NCI-H2227 treated with DMSO at 0.1 percent for 48 hours (cell line): ENCODE measurements around the gene SCARB1.

Source experiments
- DNase-seq: peaks from one replicate; lab custom pipeline; 2025; lab: John Stamatoyannopoulos, UW

Gene SCARB1

GRCh38 chr12:124864326-124864752 is 675 bp upstream of the SCARB1 start:
- DNase-seq: no peak

- DNase-seq: no peak
Observed at GRCh38 chr12:124862768-124863415, 772 bp downstream of the SCARB1 start.

- DNase-seq: no peak
Observed at GRCh38 chr12:124861898-124862676, 1.6 kb downstream of the SCARB1 start.

- no peak for DNase-seq
Observed at GRCh38 chr12:124861492-124861891, 2.2 kb downstream of the SCARB1 start.

- DNase-seq: no peak
Observed at GRCh38 chr12:124857921-124858461, 5.7 kb downstream of the SCARB1 start.

GRCh38 chr12:124856842-124857178 is 6.9 kb downstream of the SCARB1 start:
- DNase-seq: no peak

- no peak for DNase-seq
Observed at GRCh38 chr12:124856132-124856841, 7.4 kb downstream of the SCARB1 start.

- no peak for DNase-seq
Observed at GRCh38 chr12:124855275-124855957, 8.2 kb downstream of the SCARB1 start.

GRCh38 chr12:124854637-124855184 is 9.0 kb downstream of the SCARB1 start:
- no peak for DNase-seq

GRCh38 chr12:124853781-124854636 is 9.7 kb downstream of the SCARB1 start:
- no peak for DNase-seq

GRCh38 chr12:124852911-124853427 is 10.7 kb downstream of the SCARB1 start:
- no peak for DNase-seq

- no peak for DNase-seq
Observed at GRCh38 chr12:124852329-124852831, 11.3 kb downstream of the SCARB1 start.

GRCh38 chr12:124851342-124851741 is 12.3 kb downstream of the SCARB1 start:
- no peak for DNase-seq

GRCh38 chr12:124849382-124849781 is 14.3 kb downstream of the SCARB1 start:
- no peak for DNase-seq

- DNase-seq: no peak
Observed at GRCh38 chr12:124848621-124849380, 14.9 kb downstream of the SCARB1 start.

- DNase-seq: no peak
Observed at GRCh38 chr12:124847113-124848074, 16.3 kb downstream of the SCARB1 start.

- DNase-seq: no peak
Observed at GRCh38 chr12:124844411-124845397, 19.0 kb downstream of the SCARB1 start.
